RWPE2 (cell line): ENCODE results near the gene AMZ2.
"Not testable (repeated sequence)": the region's sequence is repeated elsewhere in the genome, so short reads cannot be mapped to it uniquely, and the experiment has no call there.

ENCODE experiments used
- ATAC-seq: fragments of 200-7000 bp; cut with Tn5 transposase; 3 replicates; pipeline ENCODE4 v1.9.1; 2021; ENCODE audit warnings: low read depth
- DNase-seq: peaks from one replicate; pipeline ENCODE4 v3.0.0-alpha.2; 2020; ENCODE audit warnings: low spot score
- H3K27ac ChIP-seq: fragments of 450-650 bp; 2 replicates; pipeline ENCODE4 v1.5.1; 2017; ENCODE audit warnings: mild to moderate bottlenecking; ENCODE audit not compliant: poor library complexity, severe bottlenecking
- H3K27me3 ChIP-seq: fragments of 250-450 bp; sonication (Bioruptor Pico); 2 replicates; pipeline ENCODE4 v1.5.1; 2021; ENCODE audit warnings: mild to moderate bottlenecking, moderate library complexity; ENCODE audit not compliant: insufficient read depth, poor library complexity, severe bottlenecking
- H3K36me3 ChIP-seq: fragments of 250-450 bp; sonication (Bioruptor Pico); 2 replicates; pipeline ENCODE4 v1.5.1; 2020; ENCODE audit warnings: low read depth, mild to moderate bottlenecking, moderate library complexity
- H3K4me1 ChIP-seq: fragments of 250-450 bp; sonication (Bioruptor Pico); 2 replicates; pipeline ENCODE4 v1.5.1; 2021; ENCODE audit warnings: mild to moderate bottlenecking, moderate library complexity; ENCODE audit not compliant: insufficient read depth, poor library complexity, severe bottlenecking
- H3K4me3 ChIP-seq: fragments of 250-450 bp; sonication (Bioruptor Pico); 2 replicates; pipeline ENCODE4 v1.5.1; 2021; ENCODE audit warnings: mild to moderate bottlenecking, moderate library complexity; ENCODE audit not compliant: severe bottlenecking
- H3K9me3 ChIP-seq: fragments of 250-450 bp; sonication (Bioruptor Pico); 2 replicates; pipeline ENCODE4 v1.5.1; 2021; ENCODE audit warnings: mild to moderate bottlenecking, moderate library complexity; ENCODE audit not compliant: severe bottlenecking
- CTCF ChIP-seq: fragments of 450-650 bp; IDR thresholded peaks from one replicate; pipeline ENCODE4 v1.5.1; 2017; ENCODE audit warnings: mild to moderate bottlenecking, moderate library complexity; ENCODE audit not compliant: poor library complexity, severe bottlenecking

Gene AMZ2

DNA sequence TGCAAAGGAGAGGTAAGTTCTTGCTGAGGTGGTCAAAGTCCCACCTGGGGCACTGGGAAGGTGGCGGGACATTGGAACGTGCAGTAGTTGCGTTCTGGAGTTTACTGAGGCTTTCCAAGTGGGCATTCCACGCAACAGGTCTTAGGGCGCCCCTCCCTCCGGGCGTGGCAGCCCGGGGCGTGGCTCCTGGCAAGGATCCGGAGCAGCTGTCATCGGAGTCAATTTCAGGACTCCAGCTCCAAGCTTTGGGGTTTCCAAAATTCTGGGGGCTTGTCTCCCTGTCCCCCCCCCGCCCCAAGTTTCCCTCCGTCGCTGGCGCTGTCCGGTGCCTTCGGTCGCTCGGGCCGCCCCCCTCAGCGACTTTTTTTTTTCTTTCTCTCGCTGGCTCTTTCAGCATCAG is 43.1 kb upstream of the AMZ2 start:
- Histone ChIP-seq H3K9me3 (no peaks in the 10 kb centered on the region), H3K27ac (no peak overlapping the region), H3K36me3 (no peaks in the 10 kb centered on the region), H3K4me1 (no peaks in the 10 kb centered on the region), H3K4me3 (peak overlapping the region; percentile 85), H3K27me3 (peaks cover 9% of the 10 kb centered on the region)
- ATAC-seq (no peak), DNase-seq (no peak)
- TF ChIP-seq CTCF, result no peak

DNA sequence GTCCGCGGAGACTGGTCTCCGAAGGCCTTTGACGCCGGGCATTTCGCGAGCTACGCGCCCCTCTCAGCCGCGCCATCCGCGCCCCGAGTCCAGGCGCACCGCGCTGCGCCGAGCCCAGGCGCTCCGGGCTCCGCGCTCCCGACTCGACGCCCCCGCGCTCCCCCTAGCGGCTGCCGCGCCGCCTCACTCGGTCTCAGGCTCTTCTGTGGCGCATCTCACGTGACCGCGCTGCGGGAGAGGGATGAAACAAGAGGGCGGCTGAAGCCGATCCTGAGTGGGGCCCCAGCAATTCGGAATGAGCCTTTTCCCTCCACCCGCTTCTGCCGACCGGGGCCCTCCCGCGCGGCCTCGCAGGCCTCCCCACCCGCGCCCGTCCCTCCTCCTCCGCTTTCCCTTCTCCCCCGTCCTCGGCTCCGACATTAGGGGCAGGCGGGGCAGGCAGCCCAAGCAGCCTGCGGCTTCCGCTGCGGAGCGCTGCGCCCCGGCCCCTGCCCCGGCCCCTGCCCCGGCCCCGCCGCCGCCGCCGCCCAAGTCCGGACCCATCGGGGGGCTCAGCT is 42.5 kb upstream of the AMZ2 start:
- no peaks in the 10 kb centered on the region for H3K9me3 ChIP-seq
- H3K4me3 ChIP-seq, result peak overlapping the region; percentile 85
- peak; percentile 76 for DNase-seq
- no peaks in the 10 kb centered on the region for H3K4me1 ChIP-seq
- no peaks in the 10 kb centered on the region for H3K36me3 ChIP-seq
- ATAC-seq, result peak; percentile 80
- H3K27ac ChIP-seq, result peak overlapping the region; percentile 7
- H3K27me3 ChIP-seq, result peaks cover 4% of the 10 kb centered on the region
- TF ChIP-seq CTCF, result peak; percentile 91

GRCh38 chr17:68205808-68206720 is 41.8 kb upstream of the AMZ2 start:
- ATAC-seq (peak; percentile 36), DNase-seq (no peak)
- Histone ChIP-seq H3K4me1 (no peaks in the 10 kb centered on the region), H3K9me3 (no peaks in the 10 kb centered on the region), H3K27ac (peak overlapping the region; percentile 7), H3K36me3 (no peaks in the 10 kb centered on the region), H3K27me3 (no peaks in the 10 kb centered on the region), H3K4me3 (peak overlapping the region; percentile 85)
- TF ChIP-seq CTCF, result no peak

GRCh38 chr17:68207651-68208253 is 40.1 kb upstream of the AMZ2 start:
- H3K27me3 ChIP-seq, result no peaks in the 10 kb centered on the region
- H3K9me3 ChIP-seq, result no peaks in the 10 kb centered on the region
- no peak for TF ChIP-seq CTCF
- H3K36me3 ChIP-seq, result no peaks in the 10 kb centered on the region
- ATAC-seq (no peak), DNase-seq (no peak)
- H3K27ac ChIP-seq, result no peak overlapping the region
- no peaks in the 10 kb centered on the region for H3K4me1 ChIP-seq
- no peak overlapping the region for H3K4me3 ChIP-seq

DNA sequence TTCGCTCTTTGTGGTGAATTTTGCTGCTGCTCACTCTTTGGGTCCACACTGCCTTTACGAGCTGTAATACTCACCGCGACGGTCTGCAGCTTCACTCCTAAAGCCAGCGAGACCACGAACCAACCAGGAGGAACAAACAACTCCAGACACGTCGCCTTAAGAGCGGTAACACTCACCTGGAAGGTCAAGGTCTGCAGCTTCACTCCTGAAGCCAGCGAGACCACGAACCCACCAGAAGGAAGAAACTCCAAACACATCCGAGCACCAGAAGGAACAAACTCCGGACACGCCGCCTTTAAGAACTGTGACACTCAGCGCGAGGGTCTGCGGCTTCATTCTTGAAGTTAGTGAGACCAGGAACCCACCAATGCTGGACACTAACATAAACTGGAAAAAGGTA is 39.2 kb upstream of the AMZ2 start:
- ATAC-seq, H3K4me1 ChIP-seq: not testable (repeated sequence)

GRCh38 chr17:68209191-68209900 is 38.5 kb upstream of the AMZ2 start:
- not testable (repeated sequence) for H3K4me3 ChIP-seq, DNase-seq, H3K27me3 ChIP-seq, H3K9me3 ChIP-seq, ATAC-seq, H3K4me1 ChIP-seq, H3K36me3 ChIP-seq, H3K27ac ChIP-seq

More for the DNA sequence above, 39.2 kb upstream of the AMZ2 start:
- not testable (repeated sequence) for H3K27me3 ChIP-seq, H3K4me3 ChIP-seq, H3K9me3 ChIP-seq, DNase-seq, H3K36me3 ChIP-seq, H3K27ac ChIP-seq
